ENCODE results near the gene IGDCC3. TPM values are rescaled to one million over a fixed set of nuclear protein-coding genes. Genes with fewer than 3 reads are reported as not detected.
A peak's percentile ranks its signal among the peaks of the same experiment; 100 is the strongest.

IGDCC3 gene
- total and polyA plus RNA-seq, 2 donors from 2014 or later, result 0.22 to 0.49 TPM

DNA sequence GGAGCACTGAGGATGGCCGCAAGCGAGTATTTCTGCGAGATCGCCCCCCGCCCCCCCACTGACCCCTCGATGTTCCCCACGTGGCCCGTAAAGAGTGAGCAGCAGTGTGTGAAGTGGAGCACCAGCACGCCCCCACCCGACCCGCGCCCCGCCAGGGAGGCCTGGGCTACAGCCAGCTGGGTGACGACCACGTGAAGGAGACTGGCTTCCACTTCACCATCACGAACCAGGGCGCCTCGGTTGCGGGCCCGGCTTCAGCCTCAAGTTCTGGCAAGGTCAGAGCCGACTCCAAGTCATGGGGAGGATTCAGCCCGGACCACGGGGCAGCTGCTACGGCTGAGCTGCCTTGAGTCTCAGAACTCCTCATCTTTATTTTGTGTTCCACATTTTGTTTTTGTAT is 75.7 kb downstream of the IGDCC3 start:
- intact Hi-C loops (cut with DNase I), result no loop called here
- DNase-seq (peak in 2 of 5 donors; percentile 16 to 73), FAIRE-seq (no peak)

DNA sequence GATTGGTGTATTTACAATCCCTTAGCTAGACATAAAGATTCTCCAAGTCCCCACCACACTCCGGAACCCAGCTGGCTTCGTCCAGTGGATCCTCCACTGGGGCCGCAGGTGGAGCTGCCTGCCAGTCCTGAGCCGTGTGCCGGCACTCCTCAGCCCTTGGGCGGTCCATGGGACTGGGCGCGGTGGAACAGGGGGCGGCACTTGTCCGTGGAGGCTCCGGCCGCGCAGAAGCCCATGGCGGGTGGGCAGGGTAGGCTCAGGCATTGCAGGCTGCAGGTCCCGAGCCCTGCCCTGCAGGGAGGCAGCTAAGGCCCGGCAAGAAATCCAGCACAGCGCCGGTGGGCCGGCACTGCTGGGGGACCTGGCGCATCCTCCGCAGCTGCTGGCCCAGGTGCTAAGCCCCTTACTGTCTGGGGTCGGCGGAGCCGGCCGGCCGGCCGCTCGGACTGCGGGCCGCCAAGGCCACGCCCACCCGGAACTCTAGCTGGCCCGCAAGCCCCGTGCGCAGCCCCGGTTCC is 76.8 kb downstream of the IGDCC3 start:
- Histone ChIP-seq H3K4me1 (ENCODE audit: control insufficient read depth in 2 of 3, insufficient read depth in 2 of 3, low read depth in 1 of 3, low read length in 3 of 3) (peaks cover 0 to 4% (median 3%) of the 10 kb centered on the region in 3 donors), H3K27ac (ENCODE audit: low read depth in 2 of 2, low read length in 2 of 2) (no peak overlapping the region)

More for the DNA sequence above, 75.7 kb downstream of the IGDCC3 start:
- Histone ChIP-seq H3K4me3 (ENCODE audit: low read length in 3 of 3) (no peak overlapping the region), H3K36me3 (ENCODE audit: control insufficient read depth in 2 of 3, insufficient read depth in 3 of 3, low read length in 3 of 3) (no peaks in the 10 kb centered on the region), H3K4me1 (ENCODE audit: control insufficient read depth in 2 of 3, insufficient read depth in 2 of 3, low read depth in 1 of 3, low read length in 3 of 3) (peaks cover 0 to 4% (median 0%) of the 10 kb centered on the region in 3 donors), H3K27me3 (ENCODE audit: control insufficient read depth, insufficient read depth, low read length) (no peaks in the 10 kb centered on the region), H3K9ac (ENCODE audit: low read length in 3 of 3) (no peak overlapping the region), H3K27ac (ENCODE audit: low read depth in 2 of 2, low read length in 2 of 2) (no peak overlapping the region), H3K9me3 (ENCODE audit: control insufficient read depth in 2 of 3, insufficient read depth in 1 of 3, low read length in 3 of 3) (no peaks in the 10 kb centered on the region)
- TF ChIP-seq, protein P1, sequence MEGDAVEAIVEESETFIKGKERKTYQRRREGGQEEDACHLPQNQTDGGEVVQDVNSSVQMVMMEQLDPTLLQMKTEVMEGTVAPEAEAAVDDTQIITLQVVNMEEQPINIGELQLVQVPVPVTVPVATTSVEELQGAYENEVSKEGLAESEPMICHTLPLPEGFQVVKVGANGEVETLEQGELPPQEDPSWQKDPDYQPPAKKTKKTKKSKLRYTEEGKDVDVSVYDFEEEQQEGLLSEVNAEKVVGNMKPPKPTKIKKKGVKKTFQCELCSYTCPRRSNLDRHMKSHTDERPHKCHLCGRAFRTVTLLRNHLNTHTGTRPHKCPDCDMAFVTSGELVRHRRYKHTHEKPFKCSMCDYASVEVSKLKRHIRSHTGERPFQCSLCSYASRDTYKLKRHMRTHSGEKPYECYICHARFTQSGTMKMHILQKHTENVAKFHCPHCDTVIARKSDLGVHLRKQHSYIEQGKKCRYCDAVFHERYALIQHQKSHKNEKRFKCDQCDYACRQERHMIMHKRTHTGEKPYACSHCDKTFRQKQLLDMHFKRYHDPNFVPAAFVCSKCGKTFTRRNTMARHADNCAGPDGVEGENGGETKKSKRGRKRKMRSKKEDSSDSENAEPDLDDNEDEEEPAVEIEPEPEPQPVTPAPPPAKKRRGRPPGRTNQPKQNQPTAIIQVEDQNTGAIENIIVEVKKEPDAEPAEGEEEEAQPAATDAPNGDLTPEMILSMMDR (IDR thresholded peaks at IDR 0.05; ENCODE audit: borderline replicate concordance, extremely low read depth, insufficient read depth), result no peak

DNA sequence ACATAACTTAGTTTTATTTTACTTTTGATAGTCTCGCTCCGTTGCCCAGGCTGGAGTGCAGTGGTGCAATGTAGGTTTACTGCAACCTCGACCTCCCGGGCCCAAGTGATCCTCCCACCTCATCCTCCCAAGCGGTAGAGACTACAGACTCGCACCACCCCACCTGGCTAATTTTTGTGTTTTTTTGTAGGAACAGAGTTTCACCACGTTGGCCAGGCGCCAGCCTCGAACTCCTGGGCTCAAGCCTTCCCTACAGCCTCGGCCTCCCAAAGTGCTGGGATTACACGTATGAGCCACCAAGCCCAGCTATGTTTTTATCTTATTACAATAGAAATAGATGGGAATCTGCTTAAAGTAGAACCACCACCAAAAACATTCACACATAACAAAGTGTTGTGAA is 79.1 kb downstream of the IGDCC3 start:
- H3K4me1 ChIP-seq (ENCODE audit: control insufficient read depth in 2 of 3, insufficient read depth in 2 of 3, low read depth in 1 of 3, low read length in 3 of 3), result peaks cover 0 to 3% (median 0%) of the 10 kb centered on the region in 3 donors
- TF ChIP-seq, protein P1 (IDR thresholded peaks at IDR 0.05; ENCODE audit: borderline replicate concordance, extremely low read depth, insufficient read depth), result no peak
- intact Hi-C loops (cut with DNase I), result no loop called here
- DNase-seq (no peak), FAIRE-seq (no peak)
- no peak overlapping the region for H3K4me3 ChIP-seq (ENCODE audit: low read length in 3 of 3)
- H3K27ac ChIP-seq (ENCODE audit: low read depth in 2 of 2, low read length in 2 of 2), result no peak overlapping the region
- no peaks in the 10 kb centered on the region for H3K27me3 ChIP-seq (ENCODE audit: control insufficient read depth, insufficient read depth, low read length)
- no peaks in the 10 kb centered on the region for H3K9me3 ChIP-seq (ENCODE audit: control insufficient read depth in 2 of 3, insufficient read depth in 1 of 3, low read length in 3 of 3)
- no peaks in the 10 kb centered on the region for H3K36me3 ChIP-seq (ENCODE audit: control insufficient read depth in 2 of 3, insufficient read depth in 3 of 3, low read length in 3 of 3)
- no peak overlapping the region for H3K9ac ChIP-seq (ENCODE audit: low read length in 3 of 3)

More for the DNA sequence above, 76.8 kb downstream of the IGDCC3 start:
- Histone ChIP-seq H3K9me3 (ENCODE audit: control insufficient read depth in 2 of 3, insufficient read depth in 1 of 3, low read length in 3 of 3) (no peaks in the 10 kb centered on the region), H3K36me3 (ENCODE audit: control insufficient read depth in 2 of 3, insufficient read depth in 3 of 3, low read length in 3 of 3) (no peaks in the 10 kb centered on the region), H3K4me3 (ENCODE audit: low read length in 3 of 3) (no peak overlapping the region), H3K9ac (ENCODE audit: low read length in 3 of 3) (no peak overlapping the region), H3K27me3 (ENCODE audit: control insufficient read depth, insufficient read depth, low read length) (no peaks in the 10 kb centered on the region)
- TF ChIP-seq, protein P1 (IDR thresholded peaks at IDR 0.05; ENCODE audit: borderline replicate concordance, extremely low read depth, insufficient read depth), result no peak
- intact Hi-C loops (cut with DNase I), result no loop called here
- FAIRE-seq, result no peak
- DNase-seq, result peak in 1 of 5 donors; percentile 80
